ENCODE results near the gene TNRC6B.
"Not testable (repeated sequence)": the region's sequence is repeated elsewhere in the genome, so short reads cannot be mapped to it uniquely, and the experiment has no call there.

The TNRC6B gene

GRCh38 chr22:40213478-40213877 is 35.8 kb downstream of the TNRC6B start:
- no peak for DNase-seq

GRCh38 chr22:40215266-40215665 is 37.5 kb downstream of the TNRC6B start:
- no peak for DNase-seq

GRCh38 chr22:40216041-40216756 is 38.5 kb downstream of the TNRC6B start:
- DNase-seq: peak; percentile 14

GRCh38 chr22:40218152-40218551 is 40.4 kb downstream of the TNRC6B start:
- no peak for DNase-seq

GRCh38 chr22:40218723-40219294 is 41.1 kb downstream of the TNRC6B start:
- DNase-seq: no peak

- peak; percentile 6 for DNase-seq
Observed at GRCh38 chr22:40220316-40221054, 42.8 kb downstream of the TNRC6B start.

- no peak for DNase-seq
Observed at GRCh38 chr22:40221055-40221414, 43.3 kb downstream of the TNRC6B start.

GRCh38 chr22:40222979-40223378 is 45.3 kb downstream of the TNRC6B start:
- not testable (repeated sequence) for DNase-seq

GRCh38 chr22:40224702-40225101 is 47.0 kb downstream of the TNRC6B start:
- DNase-seq: no peak

GRCh38 chr22:40226620-40227019 is 48.9 kb downstream of the TNRC6B start:
- no peak for DNase-seq

- no peak for DNase-seq
Observed at GRCh38 chr22:40231618-40232313, 54.0 kb downstream of the TNRC6B start.

GRCh38 chr22:40232624-40233023 is 54.9 kb downstream of the TNRC6B start:
- no peak for DNase-seq

- DNase-seq: no peak
Observed at GRCh38 chr22:40233886-40234285, 56.2 kb downstream of the TNRC6B start.

- no peak for DNase-seq
Observed at GRCh38 chr22:40234658-40235057, 56.9 kb downstream of the TNRC6B start.

- no peak for DNase-seq
Observed at GRCh38 chr22:40235308-40235707, 57.6 kb downstream of the TNRC6B start.

- DNase-seq: no peak
Observed at GRCh38 chr22:40236131-40236665, 58.5 kb downstream of the TNRC6B start.

GRCh38 chr22:40237241-40237640 is 59.5 kb downstream of the TNRC6B start:
- DNase-seq: no peak

GRCh38 chr22:40237788-40238424 is 60.2 kb downstream of the TNRC6B start:
- DNase-seq: no peak

- DNase-seq: no peak
Observed at GRCh38 chr22:40238425-40239344, 61.0 kb downstream of the TNRC6B start.

GRCh38 chr22:40239345-40239683 is 61.6 kb downstream of the TNRC6B start:
- DNase-seq: no peak

GRCh38 chr22:40240160-40240559 is 62.4 kb downstream of the TNRC6B start:
- no peak for DNase-seq

- DNase-seq: no peak
Observed at GRCh38 chr22:40240686-40241085, 63.0 kb downstream of the TNRC6B start.

All from activated CD4-positive, CD25-positive, alpha-beta regulatory T cell treated with anti-CD3 and anti-CD28 coated beads, Interleukin-2, amount 50 U/mL, for 72 hours (primary cell).